ENCODE data around the gene GRIN2A. TPM values are rescaled to one million over a fixed set of nuclear protein-coding genes. Genes with fewer than 3 reads are reported as not detected.

The GRIN2A gene
- total and polyA plus RNA-seq, 5 donors = 2.1 to 7.6 (median 4.5) TPM

DNA sequence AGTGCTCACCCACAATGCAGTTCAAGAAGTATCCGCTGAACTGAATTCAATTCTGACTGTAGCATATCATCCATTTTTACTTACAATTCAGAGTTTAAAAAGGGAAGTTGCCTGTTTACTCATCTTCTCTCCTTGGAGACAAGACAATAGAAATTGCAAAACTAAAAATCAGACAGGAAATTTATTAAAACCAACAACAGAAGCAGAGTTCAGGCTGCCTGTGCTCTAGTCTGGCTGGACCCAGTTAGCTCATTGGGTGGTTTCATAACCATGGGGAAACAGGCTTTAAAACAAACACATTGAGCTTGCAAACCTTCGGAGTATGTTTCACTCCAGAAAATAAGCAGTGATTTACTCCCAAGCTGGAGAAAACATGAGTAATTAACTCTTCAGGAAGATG, 321.4 kb downstream of the GRIN2A start:
- Histone ChIP-seq H3K4me3 (ENCODE audit: low read length) (no peak overlapping the region), H3K27ac (ENCODE audit: low read length) (no peak overlapping the region), H3K4me1 (ENCODE audit: control insufficient read depth, insufficient read depth, low read length) (no peaks in the 10 kb centered on the region), H3K9me3 (ENCODE audit: control insufficient read depth, low read length) (no peaks in the 10 kb centered on the region), H3K27me3 (ENCODE audit: control insufficient read depth, insufficient read depth) (no peaks in the 10 kb centered on the region)
- DNase-seq (no peak), ATAC-seq (no peak)
- intact Hi-C loops (cut with DNase I) = no loop called here
- 65% methylated on average over 2 of the region's 2 CpGs for WGBS

DNA sequence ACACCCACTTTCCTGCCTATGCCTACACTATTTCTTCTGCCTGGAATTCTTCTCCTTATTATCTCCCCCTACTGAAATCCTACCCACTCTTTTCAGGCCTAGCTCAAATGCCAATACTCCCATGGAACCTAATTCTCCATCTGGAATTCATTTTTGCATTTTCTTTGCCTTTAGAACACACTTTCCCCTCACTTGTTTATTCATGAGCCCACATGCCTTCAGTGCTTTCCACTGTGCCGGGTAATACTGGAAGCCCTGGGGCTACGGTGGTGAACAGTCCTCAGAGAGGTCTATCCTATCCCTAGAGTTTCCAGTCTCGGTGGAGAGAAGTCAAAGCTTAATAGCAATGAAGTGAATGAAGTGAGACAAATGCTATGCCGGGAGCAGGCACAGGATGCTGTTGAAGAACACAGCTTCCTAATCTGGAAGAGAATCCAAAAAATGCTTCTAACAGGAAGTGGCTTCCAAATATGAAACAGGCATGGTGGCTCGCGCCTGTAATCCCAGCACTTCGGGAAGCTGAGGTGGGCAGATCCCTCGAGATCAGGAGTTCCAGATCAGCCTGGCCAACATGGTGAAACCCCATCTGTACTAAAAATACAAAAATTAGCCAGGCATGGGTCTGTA, 322.4 kb downstream of the GRIN2A start:
- no peak for ATAC-seq
- Histone ChIP-seq H3K9me3 (ENCODE audit: control insufficient read depth, low read length) (no peaks in the 10 kb centered on the region), H3K4me1 (ENCODE audit: control insufficient read depth, insufficient read depth, low read length) (no peaks in the 10 kb centered on the region), H3K27ac (ENCODE audit: low read length) (no peak overlapping the region), H3K4me3 (ENCODE audit: low read length) (no peak overlapping the region), H3K27me3 (ENCODE audit: control insufficient read depth, insufficient read depth) (no peaks in the 10 kb centered on the region)
- 59% methylated on average over 8 of the region's 8 CpGs for WGBS
- no peak for DNase-seq
- intact Hi-C loops (cut with DNase I) = no loop called here

DNA sequence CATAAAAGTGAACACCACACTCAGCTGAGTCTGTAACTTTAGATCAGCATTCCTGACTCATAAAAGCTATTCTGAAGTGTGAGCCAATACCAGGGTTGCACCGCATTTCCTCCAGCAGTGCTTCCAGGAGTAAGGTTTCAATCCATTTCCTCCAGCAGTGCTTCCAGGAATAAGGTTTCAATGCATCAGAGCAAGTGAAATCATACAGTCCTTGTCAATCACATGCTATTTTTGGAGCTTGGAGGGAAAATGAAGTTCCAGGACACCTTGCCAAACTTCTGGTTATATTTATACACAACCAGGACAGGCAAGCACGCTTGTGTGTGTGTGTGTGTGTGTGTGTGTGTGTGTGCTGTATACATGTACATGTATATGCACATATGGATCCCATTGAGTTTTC, 327.6 kb downstream of the GRIN2A start:
- no peaks in the 10 kb centered on the region for H3K27me3 ChIP-seq (ENCODE audit: control insufficient read depth, insufficient read depth)
- H3K4me3 ChIP-seq (ENCODE audit: low read length) = no peak overlapping the region
- H3K27ac ChIP-seq (ENCODE audit: low read length) = no peak overlapping the region
- no peaks in the 10 kb centered on the region for H3K4me1 ChIP-seq (ENCODE audit: control insufficient read depth, insufficient read depth, low read length)
- ATAC-seq = peak; percentile 45 to 59
- DNase-seq = peak in 2 of 3 donors; percentile 31 to 66
- H3K9me3 ChIP-seq (ENCODE audit: control insufficient read depth, low read length) = no peaks in the 10 kb centered on the region
- intact Hi-C loops (cut with DNase I) = no loop called here
- WGBS = 31% methylated on average over 2 of the region's 2 CpGs

DNA sequence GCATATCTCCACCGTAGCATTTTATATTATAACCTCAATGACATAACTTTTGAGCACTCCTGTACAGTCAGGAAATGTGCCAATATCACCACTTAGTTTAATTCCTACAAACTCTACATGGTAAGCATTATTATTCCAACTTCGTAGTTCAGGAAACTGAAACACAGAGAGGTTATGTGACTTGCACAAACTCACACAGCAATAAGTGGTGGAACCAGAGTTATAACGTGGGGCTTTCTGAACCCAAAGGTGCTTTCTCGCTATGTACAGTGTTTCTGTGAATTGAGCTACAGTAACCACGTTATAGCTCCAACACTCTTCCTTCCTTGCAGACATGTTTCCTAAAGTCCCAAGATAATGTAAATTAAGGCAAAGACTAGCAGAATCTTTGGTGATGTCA, 330.2 kb downstream of the GRIN2A start:
- Histone ChIP-seq H3K27me3 (ENCODE audit: control insufficient read depth, insufficient read depth) (no peaks in the 10 kb centered on the region), H3K27ac (ENCODE audit: low read length) (no peak overlapping the region), H3K4me1 (ENCODE audit: control insufficient read depth, insufficient read depth, low read length) (no peaks in the 10 kb centered on the region), H3K9me3 (ENCODE audit: control insufficient read depth, low read length) (no peaks in the 10 kb centered on the region), H3K4me3 (ENCODE audit: low read length) (no peak overlapping the region)
- no peak for DNase-seq
- intact Hi-C loops (cut with DNase I) = no loop called here
- no peak for ATAC-seq
- WGBS = 83% methylated on average over 5 of the region's 5 CpGs

DNA sequence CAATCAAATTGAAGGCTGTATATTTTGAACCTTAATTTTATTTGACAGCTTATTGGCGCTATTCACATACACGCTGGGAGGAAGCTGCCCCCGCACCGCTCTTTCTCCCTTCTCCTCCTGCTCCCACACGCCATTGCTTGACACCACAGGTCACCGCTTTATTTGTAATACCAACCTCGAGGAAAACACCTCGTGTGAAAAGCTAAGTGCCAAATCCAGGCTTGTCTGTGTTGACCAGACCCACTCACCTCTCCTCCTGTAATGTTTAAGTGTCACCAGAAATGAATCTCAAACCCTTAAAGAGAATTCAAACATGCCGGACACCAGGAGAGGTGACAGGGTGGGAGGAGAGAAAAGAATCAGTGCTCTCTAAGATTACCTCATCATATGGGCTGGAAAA, 331.4 kb downstream of the GRIN2A start:
- H3K27me3 ChIP-seq (ENCODE audit: control insufficient read depth, insufficient read depth) = no peaks in the 10 kb centered on the region
- H3K27ac ChIP-seq (ENCODE audit: low read length) = no peak overlapping the region
- 49% methylated on average over 9 of the region's 9 CpGs for WGBS
- intact Hi-C loops (cut with DNase I) = no loop called here
- DNase-seq (no peak), ATAC-seq (no peak)
- no peaks in the 10 kb centered on the region for H3K4me1 ChIP-seq (ENCODE audit: control insufficient read depth, insufficient read depth, low read length)
- no peak overlapping the region for H3K4me3 ChIP-seq (ENCODE audit: low read length)
- no peaks in the 10 kb centered on the region for H3K9me3 ChIP-seq (ENCODE audit: control insufficient read depth, low read length)

DNA sequence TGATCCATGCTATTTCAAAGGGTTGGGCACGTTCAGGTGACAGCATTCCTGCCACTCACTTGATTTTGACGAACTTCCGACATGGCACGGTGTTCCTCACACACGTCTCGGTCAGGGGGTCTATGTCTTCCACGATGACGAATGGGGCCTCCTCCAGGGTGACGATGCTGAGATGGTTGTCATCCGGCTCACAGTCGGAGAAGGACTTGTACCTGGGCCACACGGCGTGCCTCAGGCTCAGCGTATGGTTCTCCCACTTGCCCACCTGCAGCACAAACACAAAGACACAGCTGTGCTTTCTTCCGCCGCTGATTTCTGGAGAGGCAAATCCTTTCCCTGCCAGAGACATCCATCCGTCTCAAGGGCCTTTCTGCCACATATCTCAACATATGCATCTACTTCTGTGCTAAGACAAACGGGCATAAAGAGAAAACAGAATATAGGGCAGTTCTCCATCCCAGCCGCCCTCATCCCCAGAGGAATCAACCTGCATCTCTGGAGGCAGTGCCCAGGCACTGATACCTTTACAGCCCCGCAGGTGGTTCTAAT, 332.5 kb downstream of the GRIN2A start:
- no peak for ATAC-seq
- WGBS = 86% methylated on average over 20 of the region's 20 CpGs
- intact Hi-C loops (cut with DNase I) = no loop called here

DNA sequence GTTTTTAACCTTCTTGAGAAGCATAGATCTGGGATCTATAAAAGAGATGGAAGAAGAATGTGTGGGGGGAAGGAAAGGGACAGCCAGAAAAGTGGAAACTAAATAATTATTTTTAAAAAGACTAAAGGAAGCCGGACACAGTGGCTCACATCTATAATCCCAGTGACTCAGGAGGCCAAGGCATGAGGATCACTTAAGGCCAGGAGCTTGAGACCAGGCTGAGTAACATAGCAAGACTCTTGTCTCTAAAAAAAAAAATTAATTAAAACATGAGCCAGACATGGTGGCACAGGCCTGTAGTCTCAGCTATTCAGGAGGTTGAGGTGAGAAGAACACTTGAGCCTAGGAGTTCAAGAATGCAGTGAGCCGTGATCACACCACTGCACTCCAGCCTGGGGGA, 335.1 kb downstream of the GRIN2A start:
- Histone ChIP-seq H3K9me3 (ENCODE audit: control insufficient read depth, low read length) (no peaks in the 10 kb centered on the region), H3K27ac (ENCODE audit: low read length) (no peak overlapping the region), H3K4me1 (ENCODE audit: control insufficient read depth, insufficient read depth, low read length) (no peaks in the 10 kb centered on the region), H3K4me3 (ENCODE audit: low read length) (no peak overlapping the region), H3K27me3 (ENCODE audit: control insufficient read depth, insufficient read depth) (no peaks in the 10 kb centered on the region)
- intact Hi-C loops (cut with DNase I) = no loop called here
- WGBS = 92% methylated on average over 2 of the region's 2 CpGs
- DNase-seq (no peak), ATAC-seq (no peak)

More for the DNA sequence above, 332.5 kb downstream of the GRIN2A start:
- no peaks in the 10 kb centered on the region for H3K4me1 ChIP-seq (ENCODE audit: control insufficient read depth, insufficient read depth, low read length)
- no peak for DNase-seq
- H3K4me3 ChIP-seq (ENCODE audit: low read length) = no peak overlapping the region
- H3K9me3 ChIP-seq (ENCODE audit: control insufficient read depth, low read length) = no peaks in the 10 kb centered on the region
- no peak overlapping the region for H3K27ac ChIP-seq (ENCODE audit: low read length)
- H3K27me3 ChIP-seq (ENCODE audit: control insufficient read depth, insufficient read depth) = no peaks in the 10 kb centered on the region

DNA sequence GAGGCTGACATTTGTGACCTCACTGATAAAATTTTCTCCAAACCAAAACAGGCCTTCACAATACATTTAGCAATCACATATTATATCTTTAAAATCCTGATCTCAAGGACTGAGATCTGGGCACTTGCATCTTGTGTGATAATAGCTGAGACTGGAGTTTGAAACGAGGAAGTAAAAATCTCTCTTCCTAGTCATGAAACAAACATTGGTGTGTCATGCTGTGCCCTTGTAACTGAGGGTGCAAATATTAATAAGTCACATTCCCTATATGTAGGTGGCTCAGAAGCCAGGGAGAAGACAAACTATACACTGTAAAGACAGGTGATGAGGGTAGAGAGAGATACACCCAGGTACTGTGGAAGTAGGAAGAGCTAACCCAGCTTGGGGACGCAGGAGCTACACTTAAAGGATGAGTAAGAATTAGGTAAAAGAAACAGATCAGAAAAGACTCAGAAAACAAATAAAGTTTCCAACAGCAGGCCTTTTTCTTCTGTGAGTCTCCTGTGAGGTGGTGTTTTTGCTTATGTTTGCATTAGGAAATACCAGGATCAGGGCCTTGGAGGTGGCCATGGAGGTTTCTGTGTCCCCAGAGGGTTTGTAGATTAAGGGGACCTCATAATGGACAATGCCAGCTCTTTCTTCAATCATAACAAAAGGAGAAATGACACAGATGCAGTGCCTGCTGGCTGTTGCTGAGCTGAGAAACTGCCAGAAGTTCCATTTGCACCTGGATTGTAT, 335.7 kb downstream of the GRIN2A start:
- Histone ChIP-seq H3K4me3 (ENCODE audit: low read length) (no peak overlapping the region), H3K9me3 (ENCODE audit: control insufficient read depth, low read length) (no peaks in the 10 kb centered on the region), H3K27me3 (ENCODE audit: control insufficient read depth, insufficient read depth) (no peaks in the 10 kb centered on the region), H3K27ac (ENCODE audit: low read length) (no peak overlapping the region), H3K4me1 (ENCODE audit: control insufficient read depth, insufficient read depth, low read length) (no peaks in the 10 kb centered on the region)
- intact Hi-C loops (cut with DNase I) = no loop called here
- WGBS = 73% methylated on average over 2 of the region's 2 CpGs
- DNase-seq = no peak
- no peak for ATAC-seq

DNA sequence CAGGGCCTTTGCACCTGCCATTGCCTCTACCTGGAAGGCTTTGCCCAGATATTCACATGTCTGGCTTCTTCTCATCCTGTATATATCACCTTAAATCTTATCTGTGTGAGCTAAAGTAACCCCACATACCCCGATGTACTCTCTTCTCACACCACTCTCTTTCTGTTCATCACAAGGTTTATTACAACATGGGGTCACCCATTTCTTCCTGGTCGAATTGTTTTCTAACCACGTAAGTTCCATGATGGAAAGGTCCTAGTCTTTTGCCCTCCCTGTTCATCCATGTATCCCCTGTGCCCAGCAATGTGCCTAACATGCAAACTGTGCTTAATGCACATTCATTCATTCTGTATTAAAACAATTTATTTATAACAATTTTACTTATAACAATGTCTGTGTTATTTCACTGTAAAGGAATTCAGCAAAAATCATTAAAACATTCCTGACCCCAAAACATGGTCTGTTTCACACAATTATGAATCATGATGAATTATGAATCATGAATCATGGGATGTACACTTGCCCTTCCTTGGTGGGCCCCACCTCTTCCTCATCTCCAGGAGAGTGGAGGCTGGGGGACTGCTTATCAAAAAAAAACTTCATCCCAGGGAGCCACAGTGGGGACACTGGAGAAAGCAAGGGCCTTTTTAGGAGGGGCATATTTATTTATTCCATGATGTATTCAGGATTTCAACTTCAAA, 336.4 kb downstream of the GRIN2A start:
- DNase-seq (no peak), ATAC-seq (no peak)
- Histone ChIP-seq H3K9me3 (ENCODE audit: control insufficient read depth, low read length) (no peaks in the 10 kb centered on the region), H3K27me3 (ENCODE audit: control insufficient read depth, insufficient read depth) (no peaks in the 10 kb centered on the region), H3K4me1 (ENCODE audit: control insufficient read depth, insufficient read depth, low read length) (no peaks in the 10 kb centered on the region), H3K4me3 (ENCODE audit: low read length) (no peak overlapping the region), H3K27ac (ENCODE audit: low read length) (no peak overlapping the region)
- intact Hi-C loops (cut with DNase I) = no loop called here
- 78% methylated on average over 3 of the region's 3 CpGs for WGBS

DNA sequence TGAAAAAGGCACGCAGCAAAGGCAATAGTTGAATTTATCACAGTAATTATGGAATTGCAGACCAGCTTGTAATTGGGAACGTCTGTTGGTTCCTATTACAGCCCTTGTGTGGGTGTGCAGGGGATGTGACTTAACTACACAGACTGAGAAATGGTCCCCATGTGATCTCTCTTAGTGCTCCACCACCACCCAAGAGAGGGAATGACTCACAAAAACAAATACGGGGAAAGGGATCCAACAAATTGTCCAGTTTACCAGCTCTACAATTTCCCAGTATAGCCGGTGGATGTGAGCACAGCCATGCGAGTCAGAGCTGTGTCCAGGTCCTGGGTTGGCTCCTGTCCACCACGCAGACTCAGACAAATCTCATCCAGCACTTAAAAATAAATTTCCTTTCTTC, 337.9 kb downstream of the GRIN2A start:
- no peaks in the 10 kb centered on the region for H3K4me1 ChIP-seq (ENCODE audit: control insufficient read depth, insufficient read depth, low read length)
- no peak for DNase-seq
- no peaks in the 10 kb centered on the region for H3K9me3 ChIP-seq (ENCODE audit: control insufficient read depth, low read length)
- no peak for ATAC-seq
- H3K4me3 ChIP-seq (ENCODE audit: low read length) = no peak overlapping the region
- no peaks in the 10 kb centered on the region for H3K27me3 ChIP-seq (ENCODE audit: control insufficient read depth, insufficient read depth)
- WGBS = 82% methylated on average over 6 of the region's 6 CpGs
- no peak overlapping the region for H3K27ac ChIP-seq (ENCODE audit: low read length)
- intact Hi-C loops (cut with DNase I) = no loop called here

DNA sequence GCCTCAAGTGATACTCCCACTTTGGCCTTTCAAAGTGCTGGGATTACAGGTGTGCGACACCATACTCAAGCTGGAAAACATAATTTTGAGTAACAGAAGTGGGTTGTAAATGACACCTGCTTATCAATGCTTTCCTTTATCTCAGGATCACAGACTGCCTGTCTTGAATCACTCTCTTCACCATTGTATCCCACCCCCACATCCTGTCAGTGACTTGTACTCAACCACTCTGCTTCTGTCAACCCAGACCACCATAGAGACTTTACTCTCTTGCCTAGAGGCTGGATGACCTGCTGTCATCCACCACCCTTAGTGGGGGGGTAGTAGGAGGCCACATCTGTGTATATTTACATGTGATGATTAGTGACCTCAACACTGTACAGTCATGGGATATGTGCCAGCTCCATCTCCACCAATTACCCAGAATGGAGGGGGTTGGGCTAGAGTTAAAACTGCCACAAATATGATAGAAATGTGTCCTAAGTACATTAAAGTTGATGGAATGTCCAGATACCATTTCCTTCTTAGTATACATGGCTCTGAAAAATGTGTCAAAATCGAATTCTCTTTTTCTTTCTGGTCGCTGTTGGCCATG, 338.7 kb downstream of the GRIN2A start:
- no peak overlapping the region for H3K27ac ChIP-seq (ENCODE audit: low read length)
- no peak for DNase-seq
- no peaks in the 10 kb centered on the region for H3K9me3 ChIP-seq (ENCODE audit: control insufficient read depth, low read length)
- no peaks in the 10 kb centered on the region for H3K27me3 ChIP-seq (ENCODE audit: control insufficient read depth, insufficient read depth)
- no peaks in the 10 kb centered on the region for H3K4me1 ChIP-seq (ENCODE audit: control insufficient read depth, insufficient read depth, low read length)
- intact Hi-C loops (cut with DNase I) = no loop called here
- no peak for ATAC-seq
- no peak overlapping the region for H3K4me3 ChIP-seq (ENCODE audit: low read length)
- 78% methylated on average over 3 of the region's 3 CpGs for WGBS

Data from right cardiac atrium (tissue), 5 donors.